Neural progenitor cell (in vitro differentiated cells): ENCODE data around the gene CCDC171. TPM values are rescaled to one million over a fixed set of nuclear protein-coding genes. Genes with fewer than 3 reads are reported as not detected.

Experiments
- DNase-seq: peaks from one replicate; pipeline ENCODE4 v3.0.0-alpha.2; 2016; ENCODE audit warnings: low spot score
- H2AFZ ChIP-seq: fragments of 200-600 bp; sonication (generic); replicated peaks from 2 replicates; pipeline ENCODE4 v1.6.1; 2016; ENCODE audit warnings: antibody characterized with exemption
- H3F3A ChIP-seq: fragments of 200-600 bp; sonication (generic); 2 replicates; pipeline ENCODE4 v1.6.1; 2016; ENCODE audit warnings: antibody characterized with exemption, low read depth
- H3K27ac ChIP-seq: fragments of 200-600 bp; sonication (generic); 2 replicates; pipeline ENCODE4 v1.5.1; 2016; ENCODE audit warnings: mild to moderate bottlenecking
- H3K27me3 ChIP-seq: fragments of 200-600 bp; sonication (generic); 2 replicates; pipeline ENCODE4 v1.6.1; 2016; ENCODE audit warnings: mild to moderate bottlenecking, moderate library complexity
- H3K36me3 ChIP-seq: fragments of 200-600 bp; sonication (generic); 2 replicates; pipeline ENCODE4 v1.5.1; 2016
- H3K4me1 ChIP-seq: fragments of 200-600 bp; sonication (generic); 2 replicates; pipeline ENCODE4 v1.6.1; 2016; ENCODE audit warnings: mixed run types
- H3K4me2 ChIP-seq: fragments of 200-600 bp; sonication (generic); 2 replicates; pipeline ENCODE4 v1.6.1; 2016
- H3K4me3 ChIP-seq: fragments of 200-600 bp; sonication (generic); 2 replicates; pipeline ENCODE4 v1.5.1; 2016
- H3K79me2 ChIP-seq: fragments of 200-600 bp; sonication (generic); 2 replicates; pipeline ENCODE4 v1.6.1; 2016; ENCODE audit warnings: low read depth
- H3K9ac ChIP-seq: fragments of 200-600 bp; sonication (generic); 2 replicates; pipeline ENCODE4 v1.6.1; 2016
- H3K9me3 ChIP-seq: fragments of 200-600 bp; sonication (generic); 2 replicates; pipeline ENCODE4 v1.5.1; 2016; ENCODE audit warnings: low read depth
- H4K20me1 ChIP-seq: fragments of 200-600 bp; sonication (generic); 2 replicates; pipeline ENCODE4 v1.6.1; 2016; ENCODE audit warnings: low read depth
- H3K27ac Mint-ChIP-seq: 3 replicates; pipeline ENCODE4 v1.8.0; 2021; ENCODE audit warnings: mixed read lengths
- H3K27me3 Mint-ChIP-seq: 2 replicates; pipeline ENCODE4 v1.8.0; 2022; ENCODE audit warnings: low read depth, mild to moderate bottlenecking, inconsistent platforms, moderate library complexity, mixed read lengths; ENCODE audit not compliant: insufficient read depth
- H3K36me3 Mint-ChIP-seq: 3 replicates; pipeline ENCODE4 v1.8.0; 2021; ENCODE audit warnings: mixed read lengths
- H3K4me1 Mint-ChIP-seq: 3 replicates; pipeline ENCODE4 v1.8.0; 2021; ENCODE audit warnings: mixed read lengths
- H3K4me3 Mint-ChIP-seq: 3 replicates; pipeline ENCODE4 v1.8.0; 2021; ENCODE audit warnings: mild to moderate bottlenecking, moderate library complexity, mixed read lengths
- H3K9me3 Mint-ChIP-seq: 3 replicates; pipeline ENCODE4 v1.8.0; 2020; ENCODE audit warnings: mixed read lengths
- CTCF ChIP-seq: fragments of 200-600 bp; sonication (generic); IDR thresholded peaks from 2 replicates; pipeline ENCODE4 v1.5.1; 2017; ENCODE audit warnings: antibody characterized with exemption, mild to moderate bottlenecking
- EZH2 ChIP-seq: fragments of 200-600 bp; sonication (generic); IDR thresholded peaks from 2 replicates; pipeline ENCODE4 v1.6.1; 2017; ENCODE audit warnings: antibody characterized with exemption, mild to moderate bottlenecking, moderate library complexity
- EZH2phosphoT487 ChIP-seq: fragments of 200-600 bp; sonication (generic); IDR thresholded peaks from 2 replicates; pipeline ENCODE4 v1.6.1; 2017; ENCODE audit warnings: antibody characterized with exemption
- total RNA-seq: library from RNA; depleted of rRNA; stranded (reverse); fragments of >200 nt; gene quantifications from 2 replicates; pipeline ENCODE4 v1.2.3, GENCODE V29; 2015; ENCODE audit warnings: low replicate concordance

Gene CCDC171
- total RNA-seq, 1 donor from 2014 or later, result 9.3 TPM

GRCh38 chr9:15735083-15735857 is 182.4 kb downstream of the CCDC171 start:
- Histone ChIP-seq H4K20me1 (no peaks in the 10 kb centered on the region), H3K4me2 (no peak overlapping the region), H3K79me2 (no peaks in the 10 kb centered on the region), H2AFZ (no peak overlapping the region), H3K27ac (no peak overlapping the region), H3K9ac (no peak overlapping the region), H3K27me3 (no peaks in the 10 kb centered on the region), H3K9me3 (no peaks in the 10 kb centered on the region), H3K4me1 (no peaks in the 10 kb centered on the region), H3F3A (no peaks in the 10 kb centered on the region), H3K4me3 (no peak overlapping the region), H3K36me3 (no peaks in the 10 kb centered on the region)
- H3K4me1 Mint-ChIP-seq, result peaks cover 13% of the 10 kb centered on the region
- no peaks in the 10 kb centered on the region for H3K36me3 Mint-ChIP-seq
- TF ChIP-seq EZH2 (no peak), EZH2phosphoT487 (no peak), CTCF (no peak)
- H3K4me3 Mint-ChIP-seq, result no peak overlapping the region
- H3K9me3 Mint-ChIP-seq, result peaks cover 5% of the 10 kb centered on the region
- no peak overlapping the region for H3K27ac Mint-ChIP-seq
- DNase-seq, result no peak
- H3K27me3 Mint-ChIP-seq, result no peaks in the 10 kb centered on the region

DNA sequence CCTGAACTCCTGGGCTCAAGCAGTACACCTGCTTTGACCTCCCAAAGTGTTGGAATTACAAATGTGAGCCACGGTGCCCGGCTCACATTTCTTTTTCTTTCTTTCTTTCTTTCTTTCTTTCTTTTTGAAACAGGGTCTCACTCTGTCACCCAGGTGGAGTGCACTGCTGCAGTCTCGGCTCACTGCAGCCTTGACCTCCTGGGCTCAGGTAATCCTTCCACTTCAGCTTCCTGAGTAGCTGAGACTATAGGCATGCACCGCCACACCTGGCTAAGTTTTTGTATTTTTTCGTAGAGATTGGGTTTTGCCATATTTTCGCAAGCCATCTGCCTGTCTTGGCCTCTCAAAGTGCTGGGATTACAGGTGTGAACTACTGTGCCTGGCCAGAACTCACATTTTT is 183.7 kb downstream of the CCDC171 start:
- Histone ChIP-seq H2AFZ (no peak overlapping the region), H4K20me1 (no peaks in the 10 kb centered on the region), H3F3A (no peaks in the 10 kb centered on the region), H3K9me3 (no peaks in the 10 kb centered on the region), H3K4me1 (no peaks in the 10 kb centered on the region), H3K79me2 (no peaks in the 10 kb centered on the region), H3K27me3 (no peaks in the 10 kb centered on the region), H3K4me3 (no peak overlapping the region), H3K36me3 (no peaks in the 10 kb centered on the region), H3K4me2 (no peak overlapping the region), H3K27ac (no peak overlapping the region), H3K9ac (no peak overlapping the region)
- peaks cover 5% of the 10 kb centered on the region for H3K9me3 Mint-ChIP-seq
- DNase-seq, result no peak
- no peaks in the 10 kb centered on the region for H3K27me3 Mint-ChIP-seq
- TF ChIP-seq CTCF (no peak), EZH2 (no peak), EZH2phosphoT487 (no peak)
- no peaks in the 10 kb centered on the region for H3K36me3 Mint-ChIP-seq
- peaks cover 13% of the 10 kb centered on the region for H3K4me1 Mint-ChIP-seq
- no peak overlapping the region for H3K27ac Mint-ChIP-seq
- H3K4me3 Mint-ChIP-seq, result no peak overlapping the region

GRCh38 chr9:15738011-15738410 is 185.2 kb downstream of the CCDC171 start:
- no peaks in the 10 kb centered on the region for H3F3A ChIP-seq
- no peaks in the 10 kb centered on the region for H3K4me1 ChIP-seq
- no peak for TF ChIP-seq EZH2phosphoT487
- no peak for TF ChIP-seq CTCF
- no peak for TF ChIP-seq EZH2
- H3K9ac ChIP-seq, result no peak overlapping the region
- H3K79me2 ChIP-seq, result no peaks in the 10 kb centered on the region
- Mint-ChIP-seq H3K27me3 (no peaks in the 10 kb centered on the region), H3K27ac (peak overlapping the region; percentile 31), H3K4me3 (no peak overlapping the region), H3K9me3 (peaks cover 5% of the 10 kb centered on the region), H3K36me3 (no peaks in the 10 kb centered on the region), H3K4me1 (peaks cover 13% of the 10 kb centered on the region)
- no peak overlapping the region for H3K27ac ChIP-seq
- H3K4me2 ChIP-seq, result no peak overlapping the region
- no peak overlapping the region for H2AFZ ChIP-seq
- no peaks in the 10 kb centered on the region for H4K20me1 ChIP-seq
- DNase-seq, result no peak
- no peaks in the 10 kb centered on the region for H3K27me3 ChIP-seq
- H3K9me3 ChIP-seq, result no peaks in the 10 kb centered on the region
- H3K36me3 ChIP-seq, result no peaks in the 10 kb centered on the region
- H3K4me3 ChIP-seq, result no peak overlapping the region
